Measurements from ENCODE around the gene PDCD2L.
"Not testable (repeated sequence)": the region's sequence is repeated elsewhere in the genome, so short reads cannot be mapped to it uniquely, and the experiment has no call there.

PDCD2L gene

DNA sequence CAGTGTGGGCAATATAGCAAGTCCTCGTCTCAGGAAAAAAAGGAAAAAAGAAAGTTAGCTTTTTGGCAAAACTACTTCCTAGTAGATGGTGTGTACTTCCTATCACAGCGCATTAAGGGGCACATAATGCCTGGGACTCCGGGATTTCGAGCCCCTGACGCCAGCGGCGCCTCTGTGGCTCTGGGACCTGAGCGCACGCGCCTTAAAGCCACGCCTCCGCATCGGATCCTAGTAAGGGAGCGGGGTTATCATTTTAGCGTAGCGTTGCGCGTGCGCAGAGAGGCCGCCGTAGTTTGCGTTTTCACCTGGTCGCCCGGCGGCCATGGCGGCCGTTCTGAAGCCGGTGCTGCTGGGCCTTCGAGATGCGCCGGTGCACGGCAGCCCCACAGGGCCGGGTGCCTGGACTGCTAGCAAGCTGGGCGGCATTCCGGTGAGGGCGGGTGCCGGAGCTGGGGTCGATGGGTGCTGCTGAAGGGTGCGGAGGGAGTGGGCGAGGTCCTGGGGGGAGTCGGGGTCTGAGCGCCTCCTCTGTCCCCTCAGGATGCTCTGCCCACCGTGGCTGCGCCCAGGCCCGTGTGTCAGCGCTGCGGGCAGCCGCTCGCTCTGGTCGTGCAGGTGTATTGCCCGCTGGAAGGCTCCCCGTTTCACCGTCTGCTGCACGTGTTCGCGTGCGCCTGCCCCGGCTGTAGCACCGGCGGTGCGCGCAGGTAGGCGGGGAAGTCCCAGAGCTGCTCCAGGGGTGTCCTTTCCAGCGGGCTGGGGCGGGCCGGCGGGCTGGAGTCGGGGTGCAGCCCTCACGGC, at the start of gene PDCD2L:
Gene PDCD2L, plus strand, starts transcription at position 291 of the 801 bp plus-strand sequence. Its CDS starts 32 bp downstream, at position 323.
- peak; percentile 95 for DNase-seq

DNA sequence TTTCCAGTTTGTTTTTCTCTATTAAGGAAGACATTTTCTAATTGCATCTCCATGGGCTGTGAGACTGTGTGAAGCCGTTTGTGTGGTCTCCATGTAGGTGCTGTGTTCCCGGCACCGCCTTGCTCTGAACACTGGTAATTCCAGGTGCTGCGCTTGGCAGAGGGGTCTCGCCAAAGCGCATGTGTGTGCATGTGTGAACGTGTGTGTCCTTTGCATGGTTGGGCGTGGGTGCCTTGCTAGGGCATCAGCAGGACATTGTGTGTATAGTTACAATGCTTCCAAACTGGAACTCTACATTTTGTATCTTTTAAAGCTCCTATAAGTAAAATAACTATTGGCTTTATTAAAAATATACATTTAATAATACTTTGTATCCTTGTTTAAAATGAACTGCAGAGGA, 49.0 kb upstream of the PDCD2L start:
- DNase-seq: no peak

DNA sequence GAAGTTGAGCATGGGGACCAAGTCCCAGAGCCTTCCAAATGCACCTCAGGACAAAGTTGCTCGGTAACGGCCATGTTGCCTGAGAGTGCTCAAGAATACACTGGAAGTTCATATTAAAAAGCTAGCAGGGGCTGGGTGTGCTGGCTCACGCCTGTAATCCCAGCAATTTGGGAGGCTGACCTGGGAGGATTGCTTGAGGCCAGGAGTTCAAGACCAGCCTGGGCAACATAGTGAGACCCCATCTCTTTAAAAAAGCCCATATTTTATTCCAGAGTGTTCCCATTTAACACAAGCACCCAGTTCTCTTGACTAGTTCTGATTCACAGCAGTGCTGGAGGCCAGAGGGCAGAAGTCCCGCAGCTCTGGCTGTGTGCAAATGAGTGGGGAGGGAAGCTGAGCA, 47.3 kb upstream of the PDCD2L start:
- no peak for DNase-seq

DNA sequence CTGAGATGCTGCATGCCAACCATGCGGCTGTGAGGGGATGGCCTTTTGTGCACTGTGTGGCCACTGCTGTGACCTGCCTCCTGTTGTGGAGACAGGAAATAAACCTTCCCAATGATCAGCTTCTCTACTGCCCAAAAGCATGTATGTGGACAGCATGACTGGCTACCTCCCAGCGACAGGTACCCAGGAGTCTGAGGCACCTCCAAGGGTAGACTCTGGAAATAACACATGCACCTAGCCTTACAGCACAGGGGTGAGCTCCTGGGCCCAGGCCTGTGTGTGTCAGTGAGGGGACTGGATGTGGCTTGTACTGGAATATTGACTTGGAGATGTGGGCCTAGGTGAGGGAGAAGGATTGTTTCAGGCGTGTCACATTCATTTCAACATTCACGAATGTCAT, 46.8 kb upstream of the PDCD2L start:
- DNase-seq: no peak

GRCh38 chr19:34359140-34359953, 44.9 kb upstream of the PDCD2L start:
- DNase-seq: peak; percentile 98

DNA sequence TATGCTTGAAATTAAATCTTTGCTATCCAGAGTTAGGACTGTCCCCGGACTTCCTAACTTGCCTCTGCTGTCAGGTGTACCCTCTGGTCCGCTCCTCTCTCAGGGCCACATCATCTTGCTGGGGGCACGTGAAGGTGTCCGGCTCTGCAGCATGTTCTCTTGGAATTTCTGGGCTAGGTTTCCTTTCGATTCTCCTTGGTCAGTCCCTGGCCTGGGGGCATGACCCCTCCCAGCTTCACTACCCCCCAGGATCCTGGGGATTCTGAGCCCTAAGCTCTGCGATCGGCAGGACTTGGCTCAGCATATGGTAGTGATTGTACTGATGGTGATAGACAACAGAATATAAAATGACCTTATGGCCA, 44.3 kb upstream of the PDCD2L start:
- DNase-seq: no peak

- no peak for DNase-seq
These were observed 43.8 kb upstream of the PDCD2L start for GRCh38 chr19:34360354-34360909.

GRCh38 chr19:34362679-34363069, 41.5 kb upstream of the PDCD2L start:
- no peak for DNase-seq

- DNase-seq: no peak
These were observed 41.1 kb upstream of the PDCD2L start for GRCh38 chr19:34363094-34363493.

- no peak for DNase-seq
These were observed 40.3 kb upstream of the PDCD2L start for GRCh38 chr19:34363930-34364329.

DNA sequence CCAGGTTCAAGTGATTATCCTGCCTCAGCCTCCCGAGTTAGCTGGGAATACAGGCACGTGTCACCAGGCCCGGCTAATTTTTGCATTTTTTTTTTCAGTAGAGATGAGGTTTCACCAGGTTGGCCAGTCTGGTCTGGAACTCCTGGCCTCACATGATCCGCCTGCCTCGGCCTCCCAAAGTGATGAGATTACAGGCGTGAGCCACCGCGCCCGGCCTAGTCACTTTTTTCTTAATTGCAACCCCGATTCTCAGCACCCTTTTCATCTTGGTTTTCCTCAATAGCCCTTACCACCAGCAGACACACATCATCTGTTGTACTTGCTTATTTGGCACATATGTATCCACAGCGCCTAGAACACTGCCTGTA, 39.8 kb upstream of the PDCD2L start:
- no peak for DNase-seq

GRCh38 chr19:34364830-34365462, 39.3 kb upstream of the PDCD2L start, which contains the start of gene GPI:
Gene GPI, plus strand, starts transcription at chr19:34365196. Its CDS starts 71 bp downstream, at chr19:34365267.
- peak; percentile 78 for DNase-seq

DNA sequence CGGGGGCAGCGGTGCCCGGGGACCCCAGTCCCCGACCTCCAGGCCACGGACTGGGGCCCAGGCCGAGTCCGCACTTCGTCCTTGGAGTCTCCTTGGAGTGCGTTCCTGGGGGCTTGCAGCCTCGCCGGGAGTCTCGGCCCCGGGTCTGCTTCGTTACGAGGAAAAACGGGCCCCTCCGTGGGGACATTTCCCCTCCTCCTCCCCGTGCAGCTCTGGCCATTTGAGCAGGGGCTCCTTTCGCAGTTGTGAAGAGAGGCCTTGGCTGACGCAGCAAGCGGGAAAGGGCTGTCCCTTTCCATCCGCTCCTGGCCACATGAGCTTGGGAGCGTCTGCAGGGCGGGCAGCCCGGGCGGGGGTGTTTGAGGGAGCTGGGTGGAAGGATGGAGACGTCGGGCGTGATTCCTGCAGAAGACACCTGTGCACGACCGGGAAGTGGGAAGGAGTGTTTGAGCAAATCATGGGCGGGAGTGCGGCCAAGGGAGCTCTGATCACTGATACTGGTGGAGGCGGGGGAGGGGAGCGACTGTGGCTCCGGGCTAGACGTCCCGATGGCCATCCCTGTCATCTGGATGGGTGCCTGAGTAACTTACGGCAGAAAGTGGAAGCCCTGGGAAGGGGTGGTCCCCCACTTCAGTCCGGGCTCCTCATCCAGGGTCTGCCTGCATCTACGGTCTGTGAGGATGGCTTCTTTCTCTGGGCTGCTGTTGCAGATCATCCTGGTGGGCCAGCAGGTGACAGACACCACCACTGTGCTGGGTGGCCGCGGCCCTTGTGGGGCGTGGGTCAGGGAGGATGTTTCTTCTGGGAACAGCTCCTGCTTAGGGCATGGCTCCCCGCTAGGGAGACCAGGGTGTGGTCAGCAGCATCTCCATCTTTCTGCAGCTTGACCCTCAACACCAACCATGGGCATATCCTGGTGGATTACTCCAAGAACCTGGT, 38.5 kb upstream of the PDCD2L start:
- DNase-seq: peak; percentile 66

DNA sequence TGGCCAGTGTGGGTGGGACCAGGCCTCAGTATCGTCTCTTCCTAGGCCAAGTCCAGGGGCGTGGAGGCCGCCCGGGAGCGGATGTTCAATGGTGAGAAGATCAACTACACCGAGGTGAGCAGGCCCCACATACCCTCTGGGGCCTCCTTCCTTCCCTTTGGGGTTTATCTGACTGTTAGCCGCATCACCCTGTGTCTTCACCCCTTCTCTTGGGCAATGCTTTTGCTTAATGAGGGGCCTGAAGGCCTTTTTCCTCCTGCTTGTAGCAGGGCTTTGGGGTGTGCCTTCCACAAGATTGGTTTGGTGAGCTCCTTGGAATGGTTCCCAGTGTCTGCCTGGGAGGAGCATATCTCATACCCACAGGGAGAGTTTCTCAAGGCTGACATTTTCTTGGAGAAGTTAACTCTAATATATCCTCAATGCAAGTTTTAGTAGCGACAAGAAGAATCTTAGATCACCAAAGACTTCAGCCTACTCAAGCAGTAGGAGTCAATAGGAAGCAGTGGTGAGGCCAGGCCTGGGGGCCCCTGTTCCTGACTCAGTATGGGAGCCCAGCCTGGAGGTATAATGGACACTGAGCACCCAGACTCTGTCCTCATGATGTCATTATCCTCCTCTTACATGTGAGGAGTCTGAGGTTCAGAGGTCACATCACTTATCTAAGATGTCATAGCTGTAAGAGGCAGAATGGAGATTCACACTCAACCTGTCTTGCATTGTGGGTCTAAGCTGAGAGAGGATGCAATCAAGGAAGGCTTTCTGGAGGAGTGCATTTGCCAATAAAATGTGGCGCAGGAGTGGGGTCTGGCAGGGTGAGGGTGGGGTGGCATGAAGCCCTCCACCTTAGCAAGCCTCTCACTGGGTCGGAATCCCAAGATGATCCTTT, 37.2 kb upstream of the PDCD2L start:
- no peak for DNase-seq

DNA sequence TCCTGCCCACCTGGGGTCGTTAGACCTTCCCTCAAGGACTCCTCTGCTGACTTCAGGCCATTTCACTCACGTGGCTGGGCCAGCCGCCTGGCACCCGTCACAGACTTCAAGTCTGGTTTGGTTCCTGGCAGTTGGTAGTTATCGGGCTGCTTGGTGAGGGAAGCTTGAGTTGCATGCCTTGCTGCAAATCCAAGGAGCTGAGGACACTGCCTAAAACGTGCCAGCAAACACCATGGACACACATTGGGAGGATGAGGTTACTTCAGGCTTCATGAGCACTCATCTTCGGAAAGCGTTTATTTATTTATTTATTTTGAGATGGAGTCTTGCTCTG, 36.6 kb upstream of the PDCD2L start:
- DNase-seq: no peak

- DNase-seq: no peak
These were observed 35.9 kb upstream of the PDCD2L start for GRCh38 chr19:34368338-34368737.

GRCh38 chr19:34369166-34369565, 35.0 kb upstream of the PDCD2L start:
- not testable (repeated sequence) for DNase-seq

GRCh38 chr19:34370117-34370516, 34.1 kb upstream of the PDCD2L start:
- DNase-seq: no peak

- DNase-seq: no peak
These were observed 33.2 kb upstream of the PDCD2L start for GRCh38 chr19:34370983-34371382.

DNA sequence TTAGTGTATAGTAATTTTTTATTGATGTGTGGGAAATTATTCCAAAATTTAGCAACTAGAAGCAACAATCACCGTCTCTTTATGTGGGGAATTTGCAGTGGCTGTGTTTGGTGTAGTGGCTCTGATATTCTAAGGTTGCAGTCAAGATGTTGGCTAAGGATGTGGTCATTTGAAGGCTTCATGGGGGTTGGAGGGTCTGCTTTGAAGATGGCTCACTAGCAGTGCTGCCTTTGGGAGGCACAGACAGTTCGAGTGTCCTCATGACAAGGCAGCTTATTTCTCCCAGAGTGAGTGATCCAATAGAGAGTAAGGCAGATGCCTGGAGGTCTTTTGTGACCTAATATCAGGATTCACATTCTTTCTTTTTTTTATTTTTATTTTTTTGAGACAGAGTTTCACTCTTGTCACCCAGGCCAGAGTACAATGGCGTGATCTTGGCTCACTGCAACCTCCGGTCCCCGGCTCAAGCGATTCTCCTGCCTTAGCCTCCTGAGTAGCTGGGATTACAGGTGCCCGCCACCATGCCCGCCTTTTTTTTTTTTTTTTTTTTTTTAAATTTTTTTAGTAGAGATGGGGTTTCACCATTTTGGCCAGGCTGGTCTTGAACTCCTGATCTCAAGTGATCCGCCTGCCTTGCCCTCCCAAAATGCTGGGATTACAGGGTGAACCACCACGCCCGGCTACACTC, 30.5 kb upstream of the PDCD2L start:
- no peak for DNase-seq

DNA sequence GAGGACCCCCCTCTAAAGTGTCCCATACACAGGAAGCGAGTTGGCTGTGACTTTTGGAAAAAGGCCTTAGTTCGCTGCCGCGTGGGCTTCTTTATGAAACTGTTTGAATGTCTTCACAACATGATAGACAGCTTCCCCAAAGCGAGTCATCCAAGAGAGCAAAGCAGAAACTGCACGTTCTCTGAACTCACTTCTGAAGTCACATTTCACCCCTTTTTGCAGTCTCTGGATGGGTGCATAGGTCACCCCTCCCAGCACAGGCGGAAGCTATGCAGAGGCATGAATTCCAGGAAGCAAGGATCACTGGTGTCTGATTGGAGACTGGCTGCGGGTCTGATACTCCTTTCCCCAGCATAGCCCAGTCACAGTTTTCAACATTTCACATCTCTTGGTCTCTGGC, 28.6 kb upstream of the PDCD2L start:
- DNase-seq: no peak

Data from eye (tissue), 1 donor.